AG09309 (cell line): Measurements from ENCODE around the gene TRIP13.
"Not testable (repeated sequence)": the region's sequence is repeated elsewhere in the genome, so short reads cannot be mapped to it uniquely, and the experiment has no call there.

Experiments used
- DNase-seq: peaks from one replicate; pipeline ENCODE4 v3.0.0-alpha.2; 2010; ENCODE audit warnings: low read depth
- H3K4me3 ChIP-seq: 2 replicates; pipeline ENCODE4 v1.5.1; 2011; ENCODE audit warnings: mild to moderate bottlenecking, low read depth, low read length, moderate library complexity; ENCODE audit not compliant: control insufficient read depth
- CTCF ChIP-seq: IDR thresholded peaks from 2 replicates; pipeline ENCODE4 v1.5.1; 2011; ENCODE audit warnings: mild to moderate bottlenecking, low read depth, low read length, inconsistent platforms; ENCODE audit not compliant: insufficient read depth, control insufficient read depth; ENCODE audit errors: missing control alignments

The TRIP13 gene

GRCh38 chr5:892394-893136, at the start of gene TRIP13, which contains the start of gene BRD9:
Gene TRIP13, plus strand, starts transcription at chr5:892884. Its CDS starts 115 bp downstream, at chr5:892999.
Gene BRD9, minus strand, starts transcription at chr5:892801. Its CDS starts 144 bp downstream, at chr5:892657.
- DNase-seq: no peak
- TF ChIP-seq CTCF: no peak
- peak within 1 kb of the TSS; percentile 92 for H3K4me3 ChIP-seq

- H3K4me3 ChIP-seq, DNase-seq: not testable (repeated sequence)
Measured at GRCh38 chr5:843371-843770, 49.3 kb upstream of the TRIP13 start.

- DNase-seq, H3K4me3 ChIP-seq: not testable (repeated sequence)
Measured at GRCh38 chr5:843926-844325, 48.8 kb upstream of the TRIP13 start.

GRCh38 chr5:844426-844825, 48.3 kb upstream of the TRIP13 start:
- DNase-seq, H3K4me3 ChIP-seq: not testable (repeated sequence)

- not testable (repeated sequence) for DNase-seq, H3K4me3 ChIP-seq
Measured at GRCh38 chr5:845031-845675, 47.5 kb upstream of the TRIP13 start.

- not testable (repeated sequence) for DNase-seq, H3K4me3 ChIP-seq
Measured at GRCh38 chr5:845676-846601, 46.7 kb upstream of the TRIP13 start.

GRCh38 chr5:846602-847091, 46.0 kb upstream of the TRIP13 start:
- H3K4me3 ChIP-seq, DNase-seq: not testable (repeated sequence)

- not testable (repeated sequence) for DNase-seq, H3K4me3 ChIP-seq
Measured at GRCh38 chr5:847212-847611, 45.5 kb upstream of the TRIP13 start.

- DNase-seq, H3K4me3 ChIP-seq: not testable (repeated sequence)
Measured at GRCh38 chr5:847736-848135, 44.9 kb upstream of the TRIP13 start.

GRCh38 chr5:848671-849111, 44.0 kb upstream of the TRIP13 start:
- TF ChIP-seq CTCF: no peak
- no peak for DNase-seq
- H3K4me3 ChIP-seq: no peak overlapping the region
